ENCODE measurements around the gene RGL4.
"Not testable (repeated sequence)": the region's sequence is repeated elsewhere in the genome, so short reads cannot be mapped to it uniquely, and the experiment has no call there.

The RGL4 gene

GRCh38 chr22:23700706-23701105 is 9.9 kb downstream of the RGL4 start:
- no peak for DNase-seq

GRCh38 chr22:23704062-23704461 is 13.2 kb downstream of the RGL4 start:
- no peak for DNase-seq

GRCh38 chr22:23704829-23705228 is 14.0 kb downstream of the RGL4 start:
- DNase-seq, result no peak

GRCh38 chr22:23705358-23705757 is 14.5 kb downstream of the RGL4 start:
- DNase-seq, result no peak

- DNase-seq, result no peak
These were observed 17.5 kb downstream of the RGL4 start for GRCh38 chr22:23708270-23708669.

GRCh38 chr22:23709107-23709506 is 18.3 kb downstream of the RGL4 start:
- no peak for DNase-seq

GRCh38 chr22:23712256-23712655 is 21.4 kb downstream of the RGL4 start:
- no peak for DNase-seq

GRCh38 chr22:23713696-23714595 is 23.1 kb downstream of the RGL4 start:
- DNase-seq, result no peak

- no peak for DNase-seq
These were observed 24.1 kb downstream of the RGL4 start for GRCh38 chr22:23714596-23715578.

GRCh38 chr22:23715806-23716375 is 25.1 kb downstream of the RGL4 start:
- no peak for DNase-seq

- DNase-seq, result peak; percentile 74
These were observed 26.3 kb downstream of the RGL4 start for GRCh38 chr22:23716811-23717801.

GRCh38 chr22:23718371-23719165 is 27.8 kb downstream of the RGL4 start:
- no peak for DNase-seq

GRCh38 chr22:23720855-23721254 is 30.0 kb downstream of the RGL4 start:
- DNase-seq, result no peak

GRCh38 chr22:23722160-23722559 is 31.3 kb downstream of the RGL4 start:
- no peak for DNase-seq

GRCh38 chr22:23722724-23723123 is 31.9 kb downstream of the RGL4 start:
- DNase-seq, result no peak

- DNase-seq, result not testable (repeated sequence)
These were observed 37.3 kb downstream of the RGL4 start for GRCh38 chr22:23728108-23728507.

- no peak for DNase-seq
These were observed 46.9 kb downstream of the RGL4 start for GRCh38 chr22:23737696-23738095.

GRCh38 chr22:23742505-23743264 is 51.9 kb downstream of the RGL4 start:
- no peak for DNase-seq

GRCh38 chr22:23743303-23743705 is 52.5 kb downstream of the RGL4 start:
- no peak for DNase-seq

- no peak for DNase-seq
These were observed 53.2 kb downstream of the RGL4 start for GRCh38 chr22:23744001-23744400.
